Thoracic aorta (tissue), 2 donors: ENCODE measurements around the gene C19orf73. TPM values are rescaled to one million over a fixed set of nuclear protein-coding genes. Genes with fewer than 3 reads are reported as not detected.

Source experiments
- ATAC-seq: fragments of 150-250 bp; one replicate; pipeline ENCODE4 v1.8.0; 2017; ENCODE audit warnings: low read depth; ENCODE audit not compliant: insufficient number of reproducible peaks, low FRiP score
- DNase-seq: peaks from one replicate; pipeline ENCODE4 v3.0.0-alpha.2; 2020; ENCODE audit warnings: low spot score
- H3K27ac ChIP-seq, 2 donors: fragments of 200-600 bp; sonication (generic); 1 replicate in 1 of 2; 2 replicates in 1 of 2; pipeline ENCODE4 v1.5.1; 2016; ENCODE audit warnings: mild to moderate bottlenecking in 2 of 2, moderate library complexity in 2 of 2
- H3K27me3 ChIP-seq: fragments of 200-600 bp; sonication (generic); replicated peaks from 2 replicates; pipeline ENCODE4 v1.6.0; 2016; ENCODE audit warnings: mild to moderate bottlenecking; ENCODE audit not compliant: insufficient read depth
- H3K36me3 ChIP-seq: fragments of 200-600 bp; sonication (generic); one replicate; pipeline ENCODE4 v1.5.1; 2016
- H3K4me1 ChIP-seq, 2 donors: fragments of 200-600 bp; sonication (generic); 1 replicate in 1 of 2; 2 replicates in 1 of 2; pipeline versions ENCODE4 v1.5.1 to v1.6.0; 2016; ENCODE audit warnings: low read depth in 2 of 2, mild to moderate bottlenecking in 1 of 2; ENCODE audit not compliant: control insufficient read depth in 1 of 2
- H3K4me3 ChIP-seq: fragments of 200-600 bp; sonication (generic); 2 replicates; pipeline ENCODE4 v1.5.1; 2016; ENCODE audit warnings: mild to moderate bottlenecking
- H3K9me3 ChIP-seq: fragments of 200-600 bp; sonication (generic); 2 replicates; pipeline ENCODE4 v1.5.1; 2016
- total RNA-seq, 2 donors: library from RNA; depleted of rRNA; stranded (reverse); fragments of >200 nt; gene quantifications; one replicate each; pipeline versions ENCODE4 v1.1.0 to v1.2.3, GENCODE V29; 2016
- TF ChIP-seq, protein P1 (sequence below): fragments of 200-600 bp; sonication (generic); IDR thresholded peaks from one replicate; pipeline ENCODE4 v1.5.1; 2019; ENCODE audit warnings: antibody characterized with exemption

Gene C19orf73
- total RNA-seq, 2 donors from 2014 or later = not detected

DNA sequence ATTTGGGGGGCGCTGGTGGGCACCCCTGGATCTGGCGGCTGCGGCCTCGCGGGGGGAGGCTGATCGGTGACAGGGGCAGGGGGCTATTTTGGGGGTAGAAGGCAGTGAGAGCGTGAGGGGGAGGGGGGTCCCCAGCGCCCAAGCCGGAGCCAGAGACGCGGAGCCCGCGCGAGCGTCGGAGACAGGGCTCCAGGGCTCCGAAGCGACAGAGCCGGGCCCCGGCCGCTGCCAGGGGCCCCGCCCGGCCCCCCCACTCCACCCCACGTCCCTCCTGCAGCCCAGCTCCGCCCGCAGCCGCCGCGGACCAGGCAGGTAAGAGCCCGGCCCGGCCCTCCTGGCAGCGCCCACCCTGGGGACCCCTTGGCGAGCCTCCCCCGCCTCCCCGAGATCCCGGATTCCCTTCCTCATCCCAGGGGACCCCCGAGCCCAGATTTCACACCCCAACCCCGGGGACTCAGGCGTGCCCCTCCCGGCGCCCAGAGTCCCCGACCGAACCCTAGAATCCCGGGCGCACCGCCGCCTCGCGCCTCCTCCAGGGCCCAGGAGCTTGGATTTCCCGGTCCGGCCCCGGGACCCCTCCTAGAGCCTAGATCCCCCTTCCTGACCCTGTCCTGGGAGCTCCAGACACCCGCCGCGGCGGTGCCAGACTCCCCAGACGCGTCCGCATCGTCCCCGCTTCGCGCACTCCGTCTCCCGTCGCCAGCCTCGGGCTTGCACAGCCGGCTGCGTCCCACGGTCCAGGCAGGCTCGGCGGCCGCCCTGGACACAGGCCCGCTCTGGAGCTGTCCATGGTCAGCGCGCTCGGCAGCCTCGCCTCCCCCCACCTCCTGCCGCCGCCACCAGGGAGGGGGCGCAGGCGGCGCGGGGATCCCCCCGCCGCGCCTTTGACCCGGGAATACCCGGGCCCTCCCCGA is 725 bp upstream of the C19orf73 start, which contains the start of gene PPFIA3:
Gene PPFIA3, plus strand, starts transcription at position 134 of the 914 bp plus-strand sequence. CDS start 8,330 bp downstream, outside the sequence.
- Histone ChIP-seq H3K27ac (peak within 1 kb of the TSS; percentile 91 to 98), H3K4me3 (peak within 1 kb of the TSS; percentile 88), H3K9me3 (no peaks in the 10 kb centered on the region), H3K36me3 (no peaks in the 10 kb centered on the region), H3K27me3 (no peaks in the 10 kb centered on the region), H3K4me1 (peaks cover 13 to 31% of the 10 kb centered on the region in 2 donors)
- no peak for ATAC-seq
- TF ChIP-seq, protein P1, sequence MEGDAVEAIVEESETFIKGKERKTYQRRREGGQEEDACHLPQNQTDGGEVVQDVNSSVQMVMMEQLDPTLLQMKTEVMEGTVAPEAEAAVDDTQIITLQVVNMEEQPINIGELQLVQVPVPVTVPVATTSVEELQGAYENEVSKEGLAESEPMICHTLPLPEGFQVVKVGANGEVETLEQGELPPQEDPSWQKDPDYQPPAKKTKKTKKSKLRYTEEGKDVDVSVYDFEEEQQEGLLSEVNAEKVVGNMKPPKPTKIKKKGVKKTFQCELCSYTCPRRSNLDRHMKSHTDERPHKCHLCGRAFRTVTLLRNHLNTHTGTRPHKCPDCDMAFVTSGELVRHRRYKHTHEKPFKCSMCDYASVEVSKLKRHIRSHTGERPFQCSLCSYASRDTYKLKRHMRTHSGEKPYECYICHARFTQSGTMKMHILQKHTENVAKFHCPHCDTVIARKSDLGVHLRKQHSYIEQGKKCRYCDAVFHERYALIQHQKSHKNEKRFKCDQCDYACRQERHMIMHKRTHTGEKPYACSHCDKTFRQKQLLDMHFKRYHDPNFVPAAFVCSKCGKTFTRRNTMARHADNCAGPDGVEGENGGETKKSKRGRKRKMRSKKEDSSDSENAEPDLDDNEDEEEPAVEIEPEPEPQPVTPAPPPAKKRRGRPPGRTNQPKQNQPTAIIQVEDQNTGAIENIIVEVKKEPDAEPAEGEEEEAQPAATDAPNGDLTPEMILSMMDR = no peak
- no peak for DNase-seq

DNA sequence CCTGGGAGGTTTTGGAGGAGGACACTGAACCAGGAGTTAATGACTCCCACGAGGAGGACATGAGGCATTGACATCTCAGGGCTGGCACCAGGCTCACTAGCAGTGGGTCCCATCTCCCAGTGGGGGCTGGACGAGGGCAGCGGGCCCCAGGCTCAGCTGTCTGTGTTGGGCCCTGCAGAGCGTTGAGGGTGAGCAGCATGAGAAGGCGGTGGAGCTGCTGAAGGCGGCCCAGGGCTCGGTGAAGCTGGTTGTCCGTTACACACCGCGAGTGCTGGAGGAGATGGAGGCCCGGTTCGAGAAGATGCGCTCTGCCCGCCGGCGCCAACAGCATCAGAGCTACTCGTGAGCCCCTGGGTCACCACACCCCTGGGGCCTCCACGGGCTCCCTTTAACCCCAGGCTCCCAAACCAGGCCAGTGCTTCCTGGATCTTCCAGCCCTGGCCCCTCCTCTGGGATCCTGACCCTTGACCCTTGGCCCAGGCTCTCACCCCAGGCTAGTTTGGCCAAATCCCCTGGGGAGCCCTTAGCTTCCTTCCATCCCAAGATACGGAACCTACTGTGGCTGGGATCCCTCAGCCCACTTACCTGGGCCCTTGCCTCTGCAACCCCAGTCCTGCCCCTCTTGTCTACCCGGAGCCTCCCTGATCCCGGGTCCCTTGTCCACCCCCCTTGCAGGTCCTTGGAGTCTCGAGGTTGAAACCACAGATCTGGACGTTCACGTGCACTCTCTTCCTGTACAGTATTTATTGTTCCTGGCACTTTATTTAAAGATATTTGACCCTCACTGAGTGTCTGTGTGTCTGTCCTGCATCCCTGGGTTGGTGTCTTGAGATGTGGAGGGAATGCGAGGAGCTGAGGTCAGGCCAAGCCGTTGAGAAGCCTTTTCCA is 1.0 kb downstream of the C19orf73 start:
- Histone ChIP-seq H3K36me3 (no peaks in the 10 kb centered on the region), H3K27me3 (no peaks in the 10 kb centered on the region), H3K27ac (peak overlapping the region; percentile 91 to 98), H3K9me3 (no peaks in the 10 kb centered on the region), H3K4me3 (peak overlapping the region; percentile 88), H3K4me1 (peaks cover 17 to 36% of the 10 kb centered on the region in 2 donors)
- no peak for DNase-seq
- ATAC-seq = no peak
- TF ChIP-seq, protein P1 = no peak

DNA sequence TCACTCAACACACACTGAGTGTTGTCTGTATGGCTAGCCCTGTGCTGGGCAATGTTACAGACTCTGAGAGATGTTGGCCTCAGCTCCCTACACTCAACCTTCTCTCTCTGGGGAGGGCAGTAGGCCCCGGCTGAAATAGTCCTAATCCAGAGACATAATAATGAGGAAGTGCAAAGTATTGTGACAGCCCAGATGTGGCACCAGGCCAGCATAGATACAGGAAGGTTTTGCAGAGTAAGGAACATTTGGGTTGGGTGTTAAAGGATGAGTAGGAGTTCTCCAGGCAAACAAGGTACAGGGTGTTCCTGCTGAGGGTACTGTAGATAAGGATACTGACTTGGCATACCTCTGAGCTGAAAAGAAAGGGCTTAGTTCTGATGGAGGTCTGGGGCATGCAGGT is 2.4 kb downstream of the C19orf73 start:
- no peaks in the 10 kb centered on the region for H3K27me3 ChIP-seq
- TF ChIP-seq, protein P1 = no peak
- H3K27ac ChIP-seq = no peak overlapping the region
- DNase-seq (no peak), ATAC-seq (no peak)
- H3K4me3 ChIP-seq = no peak overlapping the region
- peaks cover 17 to 37% of the 10 kb centered on the region in 2 donors for H3K4me1 ChIP-seq
- H3K9me3 ChIP-seq = no peaks in the 10 kb centered on the region
- no peaks in the 10 kb centered on the region for H3K36me3 ChIP-seq

DNA sequence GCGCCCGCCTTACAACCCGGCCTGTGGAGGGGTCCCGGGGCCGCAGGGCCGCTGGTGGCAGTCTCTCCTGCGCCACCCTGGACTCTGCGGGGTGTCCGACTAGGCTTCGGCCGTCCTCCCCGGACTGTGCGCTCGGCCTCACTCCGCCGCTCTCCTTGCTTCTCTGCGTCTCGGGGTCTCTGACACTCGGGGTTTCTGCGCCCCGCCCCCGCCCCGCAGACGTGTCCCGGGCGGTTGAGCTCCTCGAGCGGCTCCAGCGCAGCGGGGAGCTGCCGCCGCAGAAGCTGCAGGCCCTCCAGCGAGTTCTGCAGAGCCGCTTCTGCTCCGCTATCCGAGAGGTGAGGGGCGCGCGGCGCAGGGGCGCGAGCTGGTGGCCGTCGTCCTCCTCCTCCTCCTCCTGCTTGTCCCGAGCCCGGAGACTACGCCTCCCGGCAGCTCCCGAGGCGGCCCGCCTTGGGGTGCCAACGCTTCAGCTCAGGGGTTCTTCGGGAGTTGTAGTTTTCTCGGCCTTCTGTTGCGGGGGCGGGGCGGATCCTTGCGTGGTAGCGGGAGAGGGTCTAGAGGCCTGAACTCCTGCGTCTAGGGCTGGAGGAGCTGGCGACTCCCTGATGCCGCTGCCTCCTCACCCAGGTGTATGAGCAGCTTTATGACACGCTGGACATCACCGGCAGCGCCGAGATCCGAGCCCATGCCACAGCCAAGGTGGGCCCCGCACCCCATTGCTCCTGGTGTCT is 4.1 kb downstream of the C19orf73 start:
- Histone ChIP-seq H3K4me1 (peaks cover 21 to 48% of the 10 kb centered on the region in 2 donors), H3K27ac (peak overlapping the region; percentile 72 to 84), H3K27me3 (no peaks in the 10 kb centered on the region), H3K9me3 (no peaks in the 10 kb centered on the region), H3K4me3 (peak overlapping the region; percentile 94), H3K36me3 (no peaks in the 10 kb centered on the region)
- ATAC-seq (no peak), DNase-seq (no peak)
- TF ChIP-seq, protein P1 = no peak
